Activated CD4-positive, CD25-positive, alpha-beta regulatory T cell treated with anti-CD3 and anti-CD28 coated beads, Interleukin-2, amount 50 U/mL, for 16 hours (primary cell): ENCODE measurements around the gene IQCK.
"Not testable (repeated sequence)": the region's sequence is repeated elsewhere in the genome, so short reads cannot be mapped to it uniquely, and the experiment has no call there.

Source experiments
- DNase-seq: peaks from one replicate; pipeline ENCODE4 v3.0.0-alpha.2; 2020; ENCODE audit warnings: low read depth, low spot score

IQCK gene, protein sequence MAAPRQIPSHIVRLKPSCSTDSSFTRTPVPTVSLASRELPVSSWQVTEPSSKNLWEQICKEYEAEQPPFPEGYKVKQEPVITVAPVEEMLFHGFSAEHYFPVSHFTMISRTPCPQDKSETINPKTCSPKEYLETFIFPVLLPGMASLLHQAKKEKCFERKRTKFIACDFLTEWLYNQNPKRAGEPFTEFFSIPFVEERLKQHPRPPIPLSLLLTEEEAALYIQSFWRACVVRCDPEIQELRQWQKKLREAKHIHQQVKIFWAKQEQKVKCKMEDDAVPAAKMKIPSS

DNA sequence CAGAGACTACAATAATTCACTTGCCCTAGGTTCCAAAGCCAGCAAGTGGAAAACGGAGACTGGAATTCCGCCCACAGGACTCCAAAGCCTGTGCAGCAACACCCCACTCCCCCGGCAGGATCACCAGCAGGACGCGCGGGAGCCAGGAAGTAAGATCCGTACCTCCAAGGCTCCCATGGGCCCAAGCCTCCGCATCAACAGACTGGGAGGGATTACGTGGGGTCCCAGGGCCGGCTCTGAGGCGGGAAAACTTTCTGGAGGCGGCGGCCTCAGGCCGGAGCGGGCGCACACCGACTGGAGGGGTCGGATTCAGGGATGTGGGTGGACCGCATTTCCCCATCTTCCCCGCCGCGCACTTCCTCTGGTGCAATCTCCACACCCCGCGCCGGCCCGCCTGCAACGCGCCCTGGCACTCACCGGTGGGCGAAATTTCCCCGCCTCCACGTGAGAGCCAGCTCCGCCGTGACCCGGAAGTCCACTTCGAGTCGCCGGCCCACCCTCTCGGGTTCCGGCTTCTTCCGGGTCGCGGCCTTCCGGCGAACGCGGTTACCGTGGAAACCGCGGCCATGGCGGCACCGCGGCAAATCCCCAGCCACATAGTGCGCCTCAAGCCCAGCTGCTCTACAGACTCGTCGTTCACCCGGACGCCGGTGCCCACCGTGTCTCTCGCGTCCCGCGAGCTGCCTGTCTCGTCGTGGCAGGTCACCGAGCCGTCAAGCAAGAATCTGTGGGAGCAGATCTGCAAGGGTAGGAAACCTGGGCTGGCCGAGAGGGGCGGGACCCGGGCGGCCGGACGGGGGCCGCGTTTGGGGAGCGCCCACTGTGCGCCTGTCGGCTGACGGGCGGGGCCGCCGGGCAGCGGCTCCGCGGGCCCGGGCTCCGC, at the start of gene IQCK, which contains the start of gene KNOP1:
TSS of gene IQCK (plus strand) at position 531 of the 883 bp plus-strand sequence. CDS start at position 567, 36 bp downstream.
TSS of gene KNOP1 (minus strand) at position 487 of the 883 bp plus-strand sequence. CDS start 3,192 bp downstream, outside the sequence.
- DNase-seq, result peak; percentile 80

DNA sequence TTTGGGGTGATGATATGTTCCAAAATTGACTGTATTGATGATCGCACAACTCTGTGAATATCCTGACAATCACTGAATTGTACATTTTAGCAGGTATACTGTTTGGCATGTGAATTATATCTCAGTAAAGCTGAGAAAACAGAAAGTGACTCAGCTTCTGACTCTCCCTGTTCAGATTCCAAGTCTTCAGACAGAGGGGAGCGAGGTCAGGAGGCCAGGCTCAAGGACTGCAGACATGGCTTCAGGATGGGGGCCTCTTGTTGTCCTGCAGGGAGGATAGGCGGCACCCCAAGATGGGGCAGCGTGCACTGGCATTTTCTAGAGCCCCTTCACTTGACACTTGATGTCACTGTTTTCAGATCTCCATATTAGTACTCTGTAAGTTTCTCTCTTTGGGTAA, 45.7 kb upstream of the IQCK start:
- DNase-seq, result no peak

DNA sequence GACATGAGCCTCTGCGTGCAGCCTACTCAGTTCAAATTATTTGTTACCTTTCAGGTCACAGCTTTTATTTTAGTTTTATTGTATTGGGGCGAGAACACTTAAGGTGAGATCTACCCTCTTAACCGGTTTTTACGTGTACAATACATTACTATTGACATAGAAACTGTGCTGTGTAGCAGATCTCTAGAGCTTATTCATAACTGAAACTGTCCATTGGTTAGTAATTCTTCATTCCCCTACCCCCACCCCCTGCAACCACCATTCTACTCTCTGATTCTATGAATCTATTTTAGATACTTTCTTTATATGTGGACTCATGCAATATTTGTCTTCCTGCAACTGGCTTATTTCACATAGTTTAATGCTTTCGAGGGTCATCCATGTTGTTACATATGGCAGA, 43.6 kb upstream of the IQCK start:
- no peak for DNase-seq

DNA sequence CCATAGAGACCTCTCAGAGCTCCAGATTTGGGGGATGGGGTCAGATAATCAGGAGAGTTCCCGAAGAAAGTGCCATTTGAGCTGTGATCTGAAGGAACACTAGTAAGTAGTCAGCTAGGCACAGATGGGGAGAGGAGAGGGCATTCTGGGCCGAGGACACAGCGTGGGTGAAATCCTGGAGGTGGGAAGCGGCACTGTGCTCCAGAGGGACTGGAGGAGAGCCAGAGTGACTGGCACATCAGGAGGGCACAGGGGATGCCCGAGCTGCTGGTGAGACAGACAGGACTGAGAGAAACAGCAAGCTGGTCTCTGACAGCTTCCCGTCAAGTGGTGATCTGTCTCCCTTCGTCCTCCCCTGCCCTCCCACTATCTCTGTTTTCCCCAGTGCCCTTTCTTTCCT, 40.7 kb upstream of the IQCK start:
- DNase-seq, result no peak

DNA sequence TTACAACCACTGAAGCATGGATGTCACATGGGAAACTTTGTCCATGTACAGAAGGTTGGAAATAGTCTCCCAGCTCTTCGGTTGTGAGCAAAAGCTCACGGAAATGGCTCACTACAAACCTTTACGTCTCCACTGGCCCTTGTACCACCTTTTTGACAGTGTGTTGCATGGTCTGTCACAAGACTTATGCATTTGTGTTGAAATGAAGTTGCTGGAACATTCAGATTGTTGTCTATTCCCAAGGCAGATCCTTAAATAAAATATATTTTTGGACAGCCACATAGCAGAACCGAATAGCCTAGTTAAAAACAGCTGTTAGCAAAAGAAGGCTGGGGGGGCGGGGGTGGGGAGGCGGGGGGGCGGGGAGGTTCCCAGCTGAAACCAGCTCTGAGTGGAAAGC, 39.3 kb upstream of the IQCK start:
- DNase-seq, result no peak

DNA sequence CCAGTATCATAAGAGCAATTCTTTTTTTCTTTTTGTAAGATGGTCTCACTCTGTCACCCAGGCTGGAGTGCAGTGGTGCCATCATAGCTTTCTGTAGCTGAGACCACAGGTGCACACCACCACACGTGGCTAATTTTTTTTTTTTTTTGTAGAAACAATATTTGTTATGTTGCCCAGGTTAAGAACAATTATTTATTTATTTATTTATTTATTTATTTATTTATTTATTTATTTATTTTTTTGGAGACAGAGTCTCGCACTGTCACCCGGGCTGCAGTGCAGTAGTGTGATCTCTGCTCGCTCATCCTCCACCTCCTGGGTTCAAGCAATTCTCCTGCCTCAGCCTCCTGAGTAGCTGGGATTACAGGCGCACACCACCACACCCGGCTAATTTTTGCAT, 38.8 kb upstream of the IQCK start:
- not testable (repeated sequence) for DNase-seq

DNA sequence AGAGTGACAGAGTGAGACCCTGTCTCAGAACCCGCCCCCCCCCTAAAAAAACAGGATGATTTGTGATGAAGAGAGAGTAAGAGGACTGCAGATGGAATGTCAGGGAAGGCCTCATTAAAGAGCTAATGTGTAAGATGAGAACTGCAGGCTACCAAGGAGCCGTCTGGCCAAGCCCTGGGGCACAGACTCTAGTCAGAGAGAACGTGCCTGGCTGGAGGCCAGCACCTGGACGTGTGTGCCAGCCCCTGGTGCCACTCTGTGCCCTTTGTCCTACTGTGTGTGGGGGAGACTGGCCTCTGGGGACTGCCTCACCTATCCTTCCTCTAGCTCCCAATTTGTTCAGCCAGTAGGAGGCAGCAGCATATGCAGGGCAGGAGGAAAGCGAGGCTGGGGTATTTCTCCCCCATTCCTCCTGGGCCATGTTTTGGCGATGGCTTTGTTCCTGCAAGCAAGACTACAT, 37.2 kb upstream of the IQCK start:
- DNase-seq, result no peak

DNA sequence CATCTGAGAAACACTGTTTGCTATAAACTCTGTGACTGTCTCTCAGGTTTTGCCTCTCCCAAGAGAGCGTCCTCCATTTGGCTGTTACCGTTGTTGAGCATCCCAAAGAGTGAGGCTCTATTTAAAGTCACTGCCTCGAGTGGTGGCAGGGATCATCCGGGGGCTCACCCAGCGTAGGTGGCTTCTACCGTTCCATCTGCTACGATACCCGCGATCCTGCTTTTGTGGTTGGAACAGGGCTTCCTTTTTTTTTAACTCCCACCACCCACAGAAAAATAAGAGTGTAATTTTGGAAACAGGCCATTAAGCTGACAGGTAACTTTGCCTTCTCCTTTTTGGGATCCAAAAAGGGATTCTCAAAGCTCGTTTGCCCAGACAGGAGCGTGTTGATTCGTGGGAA, 36.4 kb upstream of the IQCK start:
- no peak for DNase-seq

DNA sequence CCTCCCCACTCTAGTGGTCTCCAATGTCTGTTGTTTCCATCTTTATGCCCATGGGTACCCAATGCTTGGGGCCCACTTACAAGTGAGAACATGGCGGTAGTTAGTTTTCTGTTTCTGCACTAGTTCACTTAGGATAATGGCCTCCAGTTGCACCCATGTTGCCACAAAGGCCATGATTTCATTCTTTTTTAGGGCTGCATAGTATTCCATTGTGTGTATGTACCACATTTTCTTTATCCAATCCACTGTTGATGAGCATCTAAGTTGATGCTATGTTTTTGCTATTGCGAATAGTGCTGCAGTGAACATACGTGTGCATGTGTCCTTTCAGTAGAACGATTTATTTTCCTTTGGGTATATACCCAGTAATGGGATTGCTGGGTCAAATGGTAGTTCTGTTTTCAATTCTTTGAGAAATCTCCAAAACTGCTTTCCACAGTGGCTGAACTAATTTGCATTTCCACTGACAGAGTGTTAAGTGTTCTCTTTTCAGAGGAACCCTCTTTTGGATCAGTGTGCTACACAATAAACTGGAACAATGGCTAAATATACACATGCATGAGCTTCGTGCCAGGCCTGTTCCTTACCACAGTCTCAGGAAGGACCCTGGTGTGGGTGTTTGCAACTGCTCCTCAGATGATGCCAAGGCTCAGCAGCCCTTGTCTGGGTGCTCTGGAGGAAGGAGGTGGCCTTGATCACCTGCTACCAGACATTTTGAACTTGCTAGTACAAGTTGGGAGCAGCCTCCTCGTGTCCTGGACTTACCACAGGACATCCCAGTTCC, 34.4 kb upstream of the IQCK start:
- no peak for DNase-seq

DNA sequence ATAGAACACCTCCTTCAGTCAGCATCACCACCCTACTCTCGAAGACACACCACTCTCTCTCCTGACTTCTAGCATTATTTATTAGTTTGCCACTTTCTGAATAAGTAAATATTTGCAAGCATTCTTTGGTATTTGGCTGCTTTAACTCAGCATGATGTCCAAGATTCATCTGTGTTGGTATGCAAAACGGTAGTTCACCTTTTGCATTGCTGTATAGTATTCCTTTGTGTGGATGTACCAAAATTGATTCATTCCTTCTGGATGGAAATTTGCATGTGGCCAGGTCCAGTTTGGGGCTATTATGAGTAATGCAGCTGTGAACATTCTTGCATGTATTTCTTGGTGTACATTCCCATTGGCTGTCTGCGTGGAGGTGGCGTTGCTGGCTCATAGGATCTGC, 32.9 kb upstream of the IQCK start:
- no peak for DNase-seq

DNA sequence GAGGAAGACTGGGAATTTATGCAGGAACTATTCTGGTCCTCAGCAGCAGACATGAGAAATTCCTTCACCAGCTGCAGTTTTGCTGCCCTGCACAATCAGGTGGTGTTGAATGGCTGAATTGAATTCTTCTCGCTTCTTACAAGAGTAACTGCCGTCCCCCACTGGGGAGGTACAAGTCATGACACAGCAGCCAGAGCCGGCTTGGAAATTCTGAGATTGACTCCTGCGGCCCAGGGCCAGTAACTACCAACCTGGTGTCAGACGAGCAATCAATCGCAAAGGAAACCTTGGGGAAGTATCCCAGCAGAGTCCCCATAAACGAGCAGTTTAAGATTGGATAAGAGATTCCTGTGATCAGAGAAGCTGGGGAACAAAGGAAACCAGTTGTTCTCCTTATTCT, 30.8 kb upstream of the IQCK start:
- no peak for DNase-seq

DNA sequence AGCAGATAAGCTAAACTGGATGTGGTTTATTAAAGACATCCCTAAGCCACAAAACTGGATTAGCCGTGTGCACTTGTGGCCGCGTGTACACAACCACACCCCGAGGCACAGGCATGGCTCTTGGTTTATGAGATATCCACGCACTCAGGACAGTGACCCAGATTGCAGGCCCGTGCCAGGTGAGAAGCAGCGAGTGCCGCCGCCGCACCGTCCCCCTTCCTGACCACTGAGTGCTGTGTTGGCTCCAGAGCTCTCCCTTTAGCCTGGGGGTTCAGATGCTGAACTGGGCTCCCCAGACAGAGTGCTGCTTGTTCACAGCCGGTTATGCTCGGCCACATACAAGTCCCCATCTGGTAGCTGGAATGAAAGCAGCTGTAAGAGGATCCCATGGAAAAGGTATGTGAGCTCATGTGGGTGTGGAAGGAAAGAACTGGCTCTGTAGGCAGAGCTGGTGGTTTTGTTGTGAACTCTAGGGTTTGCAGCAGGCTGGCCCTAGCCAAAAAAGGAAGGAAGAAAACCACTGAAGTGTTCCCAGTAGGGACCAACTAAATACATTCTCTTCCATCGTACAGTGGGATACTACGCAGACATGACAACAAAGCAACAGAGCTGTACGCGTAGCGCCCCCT, 29.6 kb upstream of the IQCK start:
- no peak for DNase-seq

DNA sequence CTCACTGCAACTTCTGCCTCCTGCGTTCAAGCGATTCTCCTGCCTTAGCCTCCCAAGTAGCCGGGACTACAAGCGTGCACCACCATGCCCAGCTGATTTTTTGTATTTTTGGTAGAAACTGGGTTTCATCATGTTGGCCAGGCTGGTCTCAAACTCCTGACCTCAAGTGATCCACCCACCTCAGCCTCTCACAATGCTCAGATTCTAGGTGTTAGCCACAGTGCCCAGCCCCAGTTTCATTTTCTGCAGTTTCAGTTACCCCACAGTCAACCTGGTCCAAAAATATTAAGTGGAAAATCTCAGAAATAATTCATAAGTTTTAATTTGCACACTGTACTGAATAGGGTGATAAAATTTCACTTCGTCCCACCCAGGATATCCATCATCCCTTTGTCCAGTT, 28.7 kb upstream of the IQCK start:
- no peak for DNase-seq

DNA sequence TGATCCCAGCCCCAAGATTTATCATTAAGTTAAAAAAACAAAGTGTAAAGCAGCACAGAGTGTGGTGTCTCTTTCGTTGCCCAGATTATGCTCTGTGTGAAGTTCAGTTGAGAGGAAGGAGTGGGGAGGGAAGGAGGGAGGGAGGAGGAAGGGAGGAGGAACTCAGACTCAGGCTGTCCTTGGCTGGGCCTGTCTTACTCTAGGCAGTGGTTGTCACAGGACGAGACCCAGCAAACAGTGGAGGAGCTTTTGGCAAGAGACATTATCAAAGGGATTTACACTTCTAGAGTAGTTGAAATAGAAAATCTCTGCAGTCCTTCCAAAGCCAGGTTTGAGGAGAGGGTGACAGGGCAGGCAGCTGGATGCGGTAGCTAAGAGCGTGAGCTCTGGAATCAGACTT, 27.9 kb upstream of the IQCK start:
- no peak for DNase-seq

DNA sequence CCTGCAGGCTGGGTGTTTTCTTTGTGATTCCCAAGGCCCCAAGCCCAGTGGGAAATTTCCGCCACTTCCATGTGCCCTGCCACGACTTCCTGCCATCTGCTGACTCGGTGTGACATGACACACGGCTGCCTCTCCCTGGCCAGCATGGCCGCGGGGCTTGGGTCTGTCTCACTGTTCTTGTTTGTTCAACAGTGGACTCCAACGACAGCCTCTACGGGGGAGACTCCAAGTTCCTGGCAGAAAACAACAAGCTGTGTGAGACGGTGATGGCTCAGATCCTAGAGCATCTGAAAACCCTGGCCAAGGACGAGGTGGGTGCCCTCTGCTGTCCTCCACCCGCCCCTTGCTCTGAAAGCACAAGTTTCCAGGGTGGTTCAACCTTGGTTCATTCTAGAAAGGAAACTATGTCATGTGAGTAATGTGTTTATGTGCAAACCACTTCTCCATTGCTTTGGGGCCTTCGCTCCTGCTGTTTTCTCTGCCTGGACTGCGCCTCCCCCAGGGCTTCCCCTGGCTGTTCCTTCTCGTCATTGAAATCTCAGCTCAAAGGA, 26.8 kb upstream of the IQCK start:
- no peak for DNase-seq

DNA sequence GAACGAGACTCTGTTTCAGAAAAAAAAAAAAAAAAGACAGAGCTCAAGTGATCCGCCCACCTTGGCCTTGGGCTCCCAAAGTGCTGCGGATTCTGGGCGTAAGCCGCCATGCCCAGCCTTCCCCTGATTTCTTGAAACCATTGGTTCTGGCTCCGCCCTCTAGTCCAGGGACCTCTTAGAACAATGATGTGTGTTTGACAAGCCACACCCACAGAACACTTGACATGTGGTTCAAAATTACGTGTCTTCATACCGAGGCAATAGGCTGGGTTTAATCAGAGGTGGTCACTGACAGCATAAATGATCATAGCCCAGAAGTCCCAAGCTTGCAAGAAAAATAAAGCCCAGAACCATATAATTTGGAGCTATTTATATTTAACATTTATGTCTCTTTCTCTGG, 23.1 kb upstream of the IQCK start:
- DNase-seq, result no peak

DNA sequence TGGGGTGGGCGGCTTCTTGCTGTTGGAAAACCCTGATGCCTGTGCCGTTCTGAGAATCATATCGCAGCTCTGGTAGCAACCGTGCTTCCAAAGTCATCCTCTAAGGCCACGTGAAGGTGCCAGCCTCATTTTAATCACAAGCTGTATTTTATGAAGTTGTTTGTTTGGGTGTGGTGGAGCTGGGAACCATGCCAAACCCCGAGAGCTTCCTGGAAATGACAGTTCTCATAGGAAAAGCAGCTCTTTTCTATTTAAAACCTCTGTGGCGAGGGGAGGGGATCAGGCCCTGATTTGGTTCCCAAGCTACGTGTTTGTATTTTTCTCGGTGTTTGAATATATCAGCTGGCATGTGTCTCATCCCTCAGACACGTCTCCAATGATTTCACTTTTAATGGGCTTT, 21.7 kb upstream of the IQCK start:
- DNase-seq, result no peak

DNA sequence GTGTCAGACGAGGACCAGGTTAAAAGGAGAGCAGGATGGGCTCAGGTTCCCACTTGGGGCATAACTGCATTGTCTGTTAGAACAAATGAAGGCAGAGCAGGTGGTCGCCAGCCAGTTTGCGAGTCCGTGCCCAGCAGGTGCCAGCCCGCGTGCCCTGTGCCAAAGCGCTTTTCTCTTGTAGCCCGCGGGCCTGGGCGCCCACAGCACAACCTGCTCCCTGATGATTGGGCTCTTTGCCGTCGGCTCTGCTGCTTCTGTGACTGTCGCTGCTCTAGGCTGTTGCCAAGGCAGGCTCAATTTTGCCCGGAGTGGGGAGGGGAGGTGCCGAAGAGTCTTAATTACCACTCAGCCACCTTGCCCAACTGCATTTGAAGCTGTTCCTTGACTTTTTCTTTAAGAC, 21.1 kb upstream of the IQCK start:
- no peak for DNase-seq

DNA sequence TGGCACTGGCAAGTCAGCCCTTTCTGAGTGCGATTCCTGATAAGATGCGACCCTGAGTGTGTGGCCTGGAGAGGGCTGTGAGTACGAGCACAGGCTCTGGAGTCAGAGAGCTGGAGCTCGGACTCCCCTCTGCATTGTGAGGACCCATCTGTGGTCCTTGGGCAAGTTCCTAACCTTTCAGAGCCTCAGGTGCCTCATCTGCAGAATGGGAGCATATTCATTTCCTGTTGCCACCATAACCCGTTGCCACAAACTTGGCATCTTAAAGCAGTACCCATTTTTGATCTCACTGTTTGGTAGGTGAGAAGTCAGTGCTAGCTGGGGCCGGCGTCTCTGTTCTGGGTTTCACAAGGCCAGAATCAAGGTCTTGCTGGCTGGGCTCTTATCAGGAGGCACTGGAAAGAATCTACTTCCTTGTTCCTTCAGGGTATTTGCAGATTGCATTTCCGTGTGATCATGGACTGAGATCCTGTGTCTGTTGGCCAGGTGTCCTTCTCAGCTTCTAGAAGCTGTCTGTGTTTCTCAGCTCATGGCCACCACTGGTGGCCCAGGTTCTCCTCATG, 20.2 kb upstream of the IQCK start:
- DNase-seq, result no peak

DNA sequence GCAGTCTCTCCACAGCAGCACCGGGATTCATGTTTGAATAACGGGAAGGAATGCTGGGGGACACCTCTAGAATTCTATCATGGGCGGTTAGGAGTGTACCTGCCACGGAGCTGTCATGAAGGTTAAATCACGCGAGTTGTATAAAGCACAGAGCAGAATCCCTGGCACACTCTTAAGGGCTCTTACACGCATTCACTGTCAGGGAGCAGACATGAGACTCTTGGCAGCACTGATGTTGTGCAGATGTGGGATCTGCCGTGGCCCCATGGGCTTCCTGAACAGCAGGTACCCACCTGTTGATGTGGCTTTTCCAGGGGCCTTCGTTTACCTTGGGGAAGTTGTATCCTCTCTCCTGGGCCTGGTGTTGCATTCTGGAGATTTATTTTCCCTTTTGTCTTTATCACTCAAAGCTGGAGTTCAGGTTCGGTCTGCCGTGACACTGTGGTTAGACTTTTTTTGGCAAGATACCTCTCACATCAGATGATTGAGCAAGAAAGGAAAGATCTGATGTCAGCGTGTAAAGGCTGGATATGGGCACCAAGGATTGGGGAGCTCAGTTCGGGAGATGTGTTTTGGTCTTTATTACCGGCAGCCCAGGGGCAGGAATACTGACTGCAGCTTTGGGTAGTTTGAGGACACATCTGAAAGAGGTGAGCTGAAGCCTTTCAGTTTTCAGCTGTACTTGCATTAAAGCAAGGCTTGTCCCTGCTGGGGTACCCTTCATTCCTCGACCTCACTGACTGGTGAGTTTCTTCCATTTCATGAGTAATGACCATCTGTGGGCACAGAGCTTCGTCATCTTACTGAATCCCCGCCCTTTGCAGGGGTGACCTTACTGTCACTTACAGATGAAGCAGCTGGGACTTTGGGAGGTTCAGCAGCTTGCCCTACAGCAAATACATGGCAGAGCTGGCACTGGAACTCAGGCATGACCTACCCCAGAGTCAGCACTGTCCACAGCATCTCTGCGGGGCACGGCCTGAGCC, 19.3 kb upstream of the IQCK start:
- no peak for DNase-seq
